H1 (cell line): ENCODE results near the gene PDCL3. TPM values are rescaled to one million over a fixed set of nuclear protein-coding genes. Genes with fewer than 3 reads are reported as not detected.

ENCODE experiments used
- CTCF ChIA-PET: fragments of 300-600 bp; sonication (Branson Sonifier 250); formaldehyde crosslinking; loops from one replicate; lab custom pipeline; 2021; ENCODE audit not compliant: partially characterized antibody; lab: Charles Lee
- POLR2A ChIA-PET: fragments of 300-600 bp; sonication (Branson Sonifier 250); formaldehyde crosslinking; loops from one replicate; lab custom pipeline; 2021; ENCODE audit warnings: inconsistent platforms; ENCODE audit not compliant: partially characterized antibody; lab: Charles Lee
- DNase-seq, 2 experiments: peaks; one replicate each; pipeline versions ENCODE4 v3.0.0 to v3.0.0-alpha.2; 2010 to 2022; ENCODE audit warnings: low spot score in 2 of 2, low read depth in 1 of 2, mixed read lengths in 1 of 2
- FAIRE-seq: peaks from 2 replicates; lab custom pipeline; 2011; peaks lifted over from hg19 to GRCh38; lab: Jason Lieb, UNC
- H2AFZ ChIP-seq: 2 replicates; pipeline ENCODE4 v1.8.1; 2012; ENCODE audit warnings: low read length, inconsistent platforms
- H2AK5ac ChIP-seq: 2 replicates; pipeline ENCODE4 v1.6.1; 2013; ENCODE audit warnings: low read depth, low read length
- H2BK120ac ChIP-seq: replicated peaks from 2 replicates; pipeline ENCODE3; 2013; ENCODE audit warnings: low read depth, low read length, inconsistent platforms
- H2BK12ac ChIP-seq: 2 replicates; pipeline ENCODE4 v1.6.1; 2013; ENCODE audit warnings: low read depth, low read length
- H2BK15ac ChIP-seq: 2 replicates; pipeline ENCODE4 v1.6.1; 2013; ENCODE audit warnings: low read length
- H2BK20ac ChIP-seq: 2 replicates; pipeline ENCODE4 v1.6.1; 2013; ENCODE audit warnings: low read length
- H2BK5ac ChIP-seq: 2 replicates; pipeline ENCODE4 v1.6.1; 2013; ENCODE audit warnings: low read depth, low read length
- H3K14ac ChIP-seq: 2 replicates; pipeline ENCODE4 v1.6.1; 2013; ENCODE audit warnings: inconsistent platforms; ENCODE audit not compliant: insufficient read length
- H3K18ac ChIP-seq: 2 replicates; pipeline ENCODE4 v1.6.1; 2013; ENCODE audit warnings: low read length; ENCODE audit errors: extremely low read depth
- H3K23ac ChIP-seq: 2 replicates; pipeline ENCODE4 v1.6.1; 2013; ENCODE audit warnings: inconsistent platforms; ENCODE audit not compliant: insufficient read length
- H3K23me2 ChIP-seq: 2 replicates; pipeline ENCODE4 v1.6.1; 2013; ENCODE audit warnings: low read depth, low read length
- H3K27ac ChIP-seq: 2 replicates; pipeline ENCODE4 v1.6.1; 2011; ENCODE audit warnings: low read depth, low read length, inconsistent platforms
- H3K27me3 ChIP-seq, 4 experiments: replicated peaks in 1 of 4; 1 replicate in 1 of 4; 2 replicates in 3 of 4; pipeline versions ENCODE4 v1.6.1 to v1.8.1; 2011 to 2013; ENCODE audit warnings: low read length in 3 of 4, mild to moderate bottlenecking in 3 of 4, inconsistent platforms in 2 of 4, mixed read lengths in 2 of 4, moderate library complexity in 1 of 4; ENCODE audit not compliant: control insufficient read depth in 3 of 4, insufficient read depth in 3 of 4; ENCODE audit errors: extremely low read depth in 1 of 4
- H3K36me3 ChIP-seq, 4 experiments: 2 replicates each; pipeline versions ENCODE4 v1.6.1 to v1.8.1; 2011 to 2013; ENCODE audit warnings: mild to moderate bottlenecking in 4 of 4, low read length in 3 of 4, moderate library complexity in 2 of 4, control low read depth in 1 of 4, inconsistent platforms in 1 of 4; ENCODE audit not compliant: insufficient read depth in 4 of 4, control insufficient read depth in 2 of 4
- H3K4ac ChIP-seq: replicated peaks from 2 replicates; pipeline ENCODE3; 2013; ENCODE audit warnings: low read length, low read depth, mixed read lengths, inconsistent platforms; ENCODE audit not compliant: insufficient read length
- H3K4me1 ChIP-seq, 4 experiments: replicated peaks in 1 of 4; 1 replicate in 1 of 4; 2 replicates in 3 of 4; pipeline versions ENCODE4 v1.6.1 to v1.8.1; 2011 to 2013; ENCODE audit warnings: low read length in 3 of 4, inconsistent platforms in 2 of 4, mixed read lengths in 1 of 4; ENCODE audit not compliant: insufficient read depth in 4 of 4, control insufficient read depth in 3 of 4
- H3K4me2 ChIP-seq, 2 experiments: 2 replicates each; pipeline versions ENCODE4 v1.6.1 to v1.8.1; 2011 to 2013; ENCODE audit warnings: low read depth in 2 of 2, low read length in 2 of 2, control low read depth in 1 of 2, inconsistent platforms in 1 of 2, mild to moderate bottlenecking in 1 of 2; ENCODE audit not compliant: insufficient read depth in 1 of 2
- H3K4me3 ChIP-seq, 4 experiments: fragments of 200-600, 300-600 bp in 1 of 4; sonication (generic), shearing (Covaris generic), sonication (Bioruptor Twin) in 1 of 4; 2 replicates each; pipeline versions ENCODE4 v1.5.1 to v1.8.1; 2011 to 2016; ENCODE audit warnings: low read length in 4 of 4, low read depth in 3 of 4, control low read depth in 2 of 4, inconsistent platforms in 2 of 4, mild to moderate bottlenecking in 2 of 4, mixed read lengths in 1 of 4, moderate library complexity in 1 of 4; ENCODE audit not compliant: insufficient read depth in 2 of 4; ENCODE audit errors: extremely low read depth in 1 of 4
- H3K56ac ChIP-seq: replicated peaks from 2 replicates; pipeline ENCODE3; 2013; ENCODE audit warnings: low read depth, mild to moderate bottlenecking, mixed read lengths, low read length, inconsistent platforms; ENCODE audit not compliant: insufficient read length
- H3K79me1 ChIP-seq: 2 replicates; pipeline ENCODE4 v1.6.1; 2013; ENCODE audit warnings: low read depth, low read length, control low read depth
- H3K79me2 ChIP-seq, 2 experiments: 2 replicates each; pipeline versions ENCODE4 v1.6.1 to v1.8.1; 2012 to 2013; ENCODE audit warnings: low read length in 2 of 2, mild to moderate bottlenecking in 2 of 2, inconsistent platforms in 1 of 2; ENCODE audit not compliant: insufficient read depth in 2 of 2, control insufficient read depth in 1 of 2
- H3K9ac ChIP-seq, 4 experiments: replicated peaks in 1 of 4; 1 replicate in 1 of 4; 2 replicates in 3 of 4; pipeline versions ENCODE4 v1.6.1 to v1.8.1; 2011 to 2013; ENCODE audit warnings: low read depth in 3 of 4, low read length in 3 of 4, control low read depth in 2 of 4, mild to moderate bottlenecking in 2 of 4, moderate library complexity in 2 of 4, inconsistent platforms in 1 of 4; ENCODE audit errors: extremely low read depth in 1 of 4
- H3K9me3 ChIP-seq, 2 experiments: 2 replicates each; pipeline versions ENCODE4 v1.6.1 to v1.8.1; 2012 to 2013; ENCODE audit warnings: mild to moderate bottlenecking in 2 of 2, moderate library complexity in 2 of 2, control low read depth in 1 of 2, inconsistent platforms in 1 of 2, low read depth in 1 of 2, low read length in 1 of 2, mixed read lengths in 1 of 2; ENCODE audit not compliant: insufficient read depth in 2 of 2
- H4K20me1 ChIP-seq, 2 experiments: replicated peaks in 1 of 2; 2 replicates each; pipeline versions ENCODE3 to v1.8.1; 2011 to 2013; ENCODE audit warnings: inconsistent platforms in 2 of 2, low read length in 2 of 2, mild to moderate bottlenecking in 1 of 2; ENCODE audit not compliant: insufficient read depth in 2 of 2, control insufficient read depth in 1 of 2
- H4K5ac ChIP-seq: 2 replicates; pipeline ENCODE4 v1.6.1; 2013; ENCODE audit warnings: low read length, low read depth, mixed read lengths, inconsistent platforms; ENCODE audit not compliant: insufficient read length
- H4K8ac ChIP-seq: 2 replicates; pipeline ENCODE4 v1.8.0; 2013; ENCODE audit warnings: mild to moderate bottlenecking, moderate library complexity, low read length, inconsistent platforms; ENCODE audit not compliant: insufficient read depth; ENCODE audit errors: extremely low read depth
- H4K91ac ChIP-seq: replicated peaks from 2 replicates; pipeline ENCODE3; 2013; ENCODE audit warnings: low read length, mixed read lengths, inconsistent platforms; ENCODE audit not compliant: insufficient read length
- CHD2 ChIP-seq: IDR thresholded peaks from 2 replicates; pipeline ENCODE4 v1.6.1; 2012; ENCODE audit warnings: low read length, improper control_type of control experiment
- KDM5A ChIP-seq: fragments of 200-600 bp; IDR thresholded peaks from 2 replicates; pipeline ENCODE4 v1.7.1; 2012; ENCODE audit warnings: mild to moderate bottlenecking, low read length, inconsistent platforms, mixed read lengths
- MAFK ChIP-seq: IDR thresholded peaks from 2 replicates; pipeline ENCODE4 v1.6.1; 2012; ENCODE audit warnings: low read depth, mild to moderate bottlenecking, improper control_type of control experiment, low read length
- PHF8 ChIP-seq: fragments of 200-600 bp; sonication (generic); conservative IDR thresholded peaks from 2 replicates; pipeline ENCODE4 v1.7.1; 2012; ENCODE audit warnings: low read depth, mild to moderate bottlenecking, inconsistent platforms, low read length, moderate library complexity
- POU5F1 ChIP-seq: IDR thresholded peaks from 2 replicates; pipeline ENCODE4 v1.6.1; 2011; ENCODE audit warnings: low read depth, mild to moderate bottlenecking, low read length, moderate library complexity
- SIN3A ChIP-seq, 2 experiments: IDR thresholded peaks in 1 of 2; conservative IDR thresholded peaks in 1 of 2; 2 replicates each; pipeline ENCODE4 v1.6.1; 2011 to 2012; ENCODE audit warnings: low read length in 2 of 2, improper control_type of control experiment in 1 of 2, low read depth in 1 of 2, mild to moderate bottlenecking in 1 of 2
- WGBS, 2 experiments: shearing (Covaris generic) in 1 of 2; methylation state at CpG; one replicate each; pipeline versions ENCODE4 v1.1.6 to v1.1.7; 2013 to 2015; ENCODE audit warnings: low lambda C conversion rate in 2 of 2, mixed read lengths in 2 of 2, inconsistent platforms in 1 of 2, low coverage in 1 of 2, missing lambda C conversion rate in 1 of 2; ENCODE audit not compliant: insufficient replicate concordance in 2 of 2, insufficient coverage in 1 of 2, insufficient read length in 1 of 2; ENCODE audit errors: extremely low coverage in 1 of 2, missing lambda C conversion rate in 1 of 2; 5-methylcytosine and 5-hydroxymethylcytosine counted together
- polyA plus RNA-seq, 7 experiments: library from polyadenylated mRNA; depleted of rRNA in 3 of 7; stranded (reverse) in 5 of 7; unstranded in 2 of 7; fragments of >200 nt in 5 of 7; fragments of 200-250 nt in 2 of 7; gene quantifications; 1 replicate in 5 of 7; 2 replicates in 1 of 7; 4 replicates in 1 of 7; pipeline versions ENCODE4 v1.2.1 to v1.2.3, GENCODE V29; 2011 to 2013; ENCODE audit warnings: missing spikeins in 2 of 7, mixed read lengths in 2 of 7
- total RNA-seq: library from RNA; stranded (reverse); fragmentation: NEBNext Ultra II Directional; extraction: Animal tissue kit (Norgen Biotek cat#: 25700); gene quantifications from 2 replicates; pipeline ENCODE4 v1.2.1, GENCODE V29; 2021

The PDCL3 gene
- total and polyA plus RNA-seq, 2 of the 8 experiments (the other 6 are each of a cell fraction or from before 2014, with no cell fraction given), result 19.8 to 29.4 TPM

- no peaks in the 10 kb centered on the region for H3K27me3 ChIP-seq
- no peak for FAIRE-seq
- TF ChIP-seq SIN3A (conservative IDR thresholded peaks at IDR 0.05 in 1 of 2, IDR thresholded peaks at IDR 0.05 in 1 of 2; ENCODE audit: low read depth in 1 of 2, low read length in 2 of 2) (no peak), MAFK (no peak), PHF8 (no peak), KDM5A (no peak), POU5F1 (no peak), CHD2 (no peak)
These were observed 23.6 kb upstream of the PDCL3 start for GRCh38 chr2:100539221-100539620.

More at GRCh38 chr2:100539221-100539620, 23.6 kb upstream of the PDCL3 start:
- Histone ChIP-seq H4K5ac (no peak overlapping the region), H3K9ac (no peak overlapping the region), H2BK15ac (no peak overlapping the region), H3K4me1 (no peaks in the 10 kb centered on the region), H3K4me2 (no peak overlapping the region), H2AK5ac (no peak overlapping the region), H3K14ac (no peak overlapping the region), H2BK12ac (no peak overlapping the region), H4K91ac (no peak overlapping the region), H2BK20ac (no peak overlapping the region), H4K20me1 (no peaks in the 10 kb centered on the region), H3K79me1 (no peaks in the 10 kb centered on the region), H3K4ac (no peak overlapping the region), H3K56ac (no peak overlapping the region), H3K27ac (no peak overlapping the region), H2BK5ac (no peak overlapping the region), H2AFZ (no peak overlapping the region; the same call in 1 of the 2 replicates), H3K23me2 (no peaks in the 10 kb centered on the region), H3K79me2 (no peaks in the 10 kb centered on the region), H3K9me3 (peaks cover 9 to 14% of the 10 kb centered on the region in 2 experiments), H2BK120ac (no peak overlapping the region), H3K4me3 (no peak overlapping the region), H3K18ac (no peak overlapping the region), H3K36me3 (no peaks in the 10 kb centered on the region; a peak in 1 of 8 replicates), H3K23ac (no peak overlapping the region), H4K8ac (no peak overlapping the region)
- 57% methylated on average over 1 of the region's 1 CpG; no CpG with 5 or more reads in 1 of the 2 experiments for WGBS, 2 experiments
- CTCF ChIA-PET, result interaction anchor here (0.5 kb wide), 1 partner anchor 25 kb away, joined by 3 read pairs; no protein-coding TSS in a partner anchor
- POLR2A ChIA-PET, result interaction anchor here (1.3 kb wide), 1 partner anchor 24 kb away, joined by 7 read pairs; the partner anchor contains the start of gene PDCL3
- DNase-seq, result no peak
